Right atrium auricular region (tissue), 2 donors: ENCODE measurements around the gene MYO9B. TPM values are rescaled to one million over a fixed set of nuclear protein-coding genes. Genes with fewer than 3 reads are reported as not detected.
"Not testable (repeated sequence)": the region's sequence is repeated elsewhere in the genome, so short reads cannot be mapped to it uniquely, and the experiment has no call there.

Experiments used
- DNase-seq: peaks from one replicate; pipeline ENCODE4 v3.0.0-alpha.2; 2019; ENCODE audit warnings: low spot score
- H3K27ac ChIP-seq, 2 donors: fragments of 200-600 bp; sonication (generic); 1 replicate in 1 of 2; 2 replicates in 1 of 2; pipeline ENCODE4 v1.5.1; 2016 to 2019
- H3K27me3 ChIP-seq, 2 donors: fragments of 200-600 bp; sonication (generic); one replicate each; pipeline versions ENCODE4 v1.5.1 to v1.6.0; 2017 to 2019
- H3K36me3 ChIP-seq: fragments of 200-600 bp; sonication (generic); one replicate; pipeline ENCODE4 v1.5.1; 2016
- H3K4me1 ChIP-seq, 2 donors: fragments of 200-600 bp; sonication (generic); one replicate each; pipeline versions ENCODE4 v1.5.1 to v1.6.0; 2017 to 2019
- H3K4me3 ChIP-seq, 2 donors: fragments of 200-600 bp; sonication (generic); 1 replicate in 1 of 2; 2 replicates in 1 of 2; pipeline ENCODE4 v1.5.1; 2017 to 2019; ENCODE audit warnings: mild to moderate bottlenecking in 1 of 2, moderate library complexity in 1 of 2
- H3K9me3 ChIP-seq, 2 donors: fragments of 200-600 bp; sonication (generic); one replicate each; pipeline ENCODE4 v1.5.1; 2019
- CTCF ChIP-seq, 2 donors: fragments of 200-600 bp; sonication (generic); IDR thresholded peaks; one replicate each; pipeline ENCODE4 v1.5.1; 2019; ENCODE audit warnings: antibody characterized with exemption in 2 of 2
- total RNA-seq, 2 donors: library from RNA; depleted of rRNA; stranded (reverse); fragments of >200 nt; gene quantifications; one replicate each; pipeline ENCODE4 v1.1.0, GENCODE V29; 2016

Gene MYO9B
- total RNA-seq, 2 donors from 2014 or later = 25.4 to 40.8 TPM

GRCh38 chr19:17159466-17160393 is 84.2 kb downstream of the MYO9B start:
- peaks cover 64% of the 10 kb centered on the region for H3K36me3 ChIP-seq
- TF ChIP-seq CTCF (IDR thresholded peaks at IDR 0.05) = no peak

GRCh38 chr19:17160908-17161307 is 85.3 kb downstream of the MYO9B start:
- DNase-seq = no peak
- H3K27ac ChIP-seq = no peak overlapping the region
- no peaks in the 10 kb centered on the region for H3K9me3 ChIP-seq
- H3K4me3 ChIP-seq = no peak overlapping the region
- H3K4me1 ChIP-seq = no peaks in the 10 kb centered on the region
- TF ChIP-seq CTCF (IDR thresholded peaks at IDR 0.05) = no peak
- peaks cover 64% of the 10 kb centered on the region for H3K36me3 ChIP-seq
- H3K27me3 ChIP-seq = no peaks in the 10 kb centered on the region

More at GRCh38 chr19:17159466-17160393, 84.2 kb downstream of the MYO9B start:
- H3K4me3 ChIP-seq = no peak overlapping the region
- no peaks in the 10 kb centered on the region for H3K27me3 ChIP-seq
- no peaks in the 10 kb centered on the region for H3K4me1 ChIP-seq
- no peak for DNase-seq
- H3K9me3 ChIP-seq = no peaks in the 10 kb centered on the region
- no peak overlapping the region for H3K27ac ChIP-seq

GRCh38 chr19:17162131-17162530 is 86.6 kb downstream of the MYO9B start:
- H3K4me3 ChIP-seq, H3K4me1 ChIP-seq, H3K27ac ChIP-seq, H3K9me3 ChIP-seq, DNase-seq, H3K27me3 ChIP-seq: not testable (repeated sequence)
- H3K36me3 ChIP-seq = peaks cover 66% of the 10 kb centered on the region

- DNase-seq = no peak
- H3K4me1 ChIP-seq = no peaks in the 10 kb centered on the region
- H3K4me3 ChIP-seq = no peak overlapping the region
- TF ChIP-seq CTCF (IDR thresholded peaks at IDR 0.05) = no peak
- H3K9me3 ChIP-seq = no peaks in the 10 kb centered on the region
- no peak overlapping the region for H3K27ac ChIP-seq
- peaks cover 69% of the 10 kb centered on the region for H3K36me3 ChIP-seq
- H3K27me3 ChIP-seq = no peaks in the 10 kb centered on the region
Observed at GRCh38 chr19:17162580-17162979, 87.0 kb downstream of the MYO9B start.

- Histone ChIP-seq H3K27ac (no peak overlapping the region), H3K27me3 (no peaks in the 10 kb centered on the region), H3K36me3 (peaks cover 75% of the 10 kb centered on the region), H3K4me3 (no peak overlapping the region), H3K9me3 (no peaks in the 10 kb centered on the region), H3K4me1 (no peaks in the 10 kb centered on the region)
- TF ChIP-seq CTCF (IDR thresholded peaks at IDR 0.05) = no peak
- DNase-seq = no peak
Observed at GRCh38 chr19:17163652-17164051, 88.1 kb downstream of the MYO9B start.

GRCh38 chr19:17164639-17165038 is 89.1 kb downstream of the MYO9B start:
- DNase-seq = no peak
- Histone ChIP-seq H3K36me3 (peaks cover 73% of the 10 kb centered on the region), H3K4me3 (no peak overlapping the region), H3K9me3 (no peaks in the 10 kb centered on the region), H3K4me1 (no peaks in the 10 kb centered on the region), H3K27ac (no peak overlapping the region), H3K27me3 (no peaks in the 10 kb centered on the region)
- no peak for TF ChIP-seq CTCF (IDR thresholded peaks at IDR 0.05)
